Measurements from ENCODE around the gene TFEB.

DNA sequence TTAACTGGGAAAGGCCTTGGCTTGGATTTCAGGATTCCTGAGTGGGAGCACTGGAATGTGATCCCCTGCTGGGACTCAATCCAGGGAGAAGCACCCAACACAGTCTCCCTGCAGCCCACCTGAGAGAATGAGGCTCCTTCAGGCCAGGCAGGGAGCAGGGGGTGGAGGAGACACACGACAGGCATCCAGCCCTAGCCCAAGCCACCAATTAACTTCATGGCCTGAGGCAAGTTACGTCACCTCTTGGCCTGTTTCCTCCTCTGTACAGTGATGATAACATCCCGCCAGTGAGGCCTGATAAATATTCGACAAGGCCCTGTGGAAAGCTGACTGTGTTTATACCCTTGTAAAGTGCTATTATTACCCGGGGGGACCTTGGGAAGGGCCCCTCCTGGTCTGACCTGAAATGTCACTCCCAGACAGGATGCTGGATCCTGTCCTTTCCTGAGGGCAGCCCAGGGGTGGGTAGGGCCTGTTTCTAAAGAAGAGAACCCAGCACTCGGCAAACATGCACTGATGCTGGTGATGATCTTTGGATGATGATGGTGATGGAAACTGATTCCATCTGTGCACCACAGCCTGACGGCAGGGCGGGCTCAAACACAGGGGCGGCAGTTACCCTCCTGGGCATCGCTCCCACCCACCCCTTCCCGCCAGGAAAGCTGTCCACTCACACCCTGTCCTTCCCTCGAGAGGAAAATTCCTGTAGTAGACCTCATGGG lies 31.9 kb upstream of the TFEB start:
- TF ChIP-seq EP300 (IDR thresholded peaks at IDR 0.05) = no peak
- TF ChIP-seq, protein P1, sequence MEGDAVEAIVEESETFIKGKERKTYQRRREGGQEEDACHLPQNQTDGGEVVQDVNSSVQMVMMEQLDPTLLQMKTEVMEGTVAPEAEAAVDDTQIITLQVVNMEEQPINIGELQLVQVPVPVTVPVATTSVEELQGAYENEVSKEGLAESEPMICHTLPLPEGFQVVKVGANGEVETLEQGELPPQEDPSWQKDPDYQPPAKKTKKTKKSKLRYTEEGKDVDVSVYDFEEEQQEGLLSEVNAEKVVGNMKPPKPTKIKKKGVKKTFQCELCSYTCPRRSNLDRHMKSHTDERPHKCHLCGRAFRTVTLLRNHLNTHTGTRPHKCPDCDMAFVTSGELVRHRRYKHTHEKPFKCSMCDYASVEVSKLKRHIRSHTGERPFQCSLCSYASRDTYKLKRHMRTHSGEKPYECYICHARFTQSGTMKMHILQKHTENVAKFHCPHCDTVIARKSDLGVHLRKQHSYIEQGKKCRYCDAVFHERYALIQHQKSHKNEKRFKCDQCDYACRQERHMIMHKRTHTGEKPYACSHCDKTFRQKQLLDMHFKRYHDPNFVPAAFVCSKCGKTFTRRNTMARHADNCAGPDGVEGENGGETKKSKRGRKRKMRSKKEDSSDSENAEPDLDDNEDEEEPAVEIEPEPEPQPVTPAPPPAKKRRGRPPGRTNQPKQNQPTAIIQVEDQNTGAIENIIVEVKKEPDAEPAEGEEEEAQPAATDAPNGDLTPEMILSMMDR (IDR thresholded peaks at IDR 0.05) = no peak
- no peak for TF ChIP-seq POLR2A (IDR thresholded peaks at IDR 0.05)
